ENCODE measurements around the gene PLVAP.

The PLVAP gene

DNA sequence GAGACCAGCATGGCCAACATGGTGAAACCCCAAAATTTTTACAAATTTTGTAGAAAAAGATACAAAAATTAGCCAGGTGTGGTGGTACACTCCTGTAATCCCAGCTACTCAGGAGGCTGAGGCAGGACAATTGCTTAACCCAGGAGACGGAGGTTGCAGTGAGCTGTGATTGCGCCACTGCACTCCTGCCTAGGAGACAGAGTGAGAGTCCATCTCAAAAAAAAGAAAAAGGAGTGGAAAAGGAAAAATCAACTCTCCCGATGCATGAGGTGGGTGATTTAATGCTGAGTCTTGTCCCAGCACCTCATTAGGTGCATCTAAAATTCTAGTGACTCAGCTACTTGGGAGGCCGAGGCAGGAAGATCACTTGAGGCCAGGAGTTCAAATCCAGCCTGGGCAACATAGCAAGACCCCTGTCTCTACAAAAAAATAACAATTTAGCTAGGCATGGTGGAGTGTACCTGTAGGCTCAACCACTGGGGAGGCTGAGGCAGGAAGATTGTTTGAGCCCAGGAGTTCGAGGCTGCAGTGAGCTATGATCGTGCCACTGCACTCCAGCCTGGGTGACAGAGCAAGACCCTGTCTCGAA, 20.0 kb downstream of the PLVAP start:
- DNase-seq (ENCODE audit: low read depth in 2 of 2), result no peak

DNA sequence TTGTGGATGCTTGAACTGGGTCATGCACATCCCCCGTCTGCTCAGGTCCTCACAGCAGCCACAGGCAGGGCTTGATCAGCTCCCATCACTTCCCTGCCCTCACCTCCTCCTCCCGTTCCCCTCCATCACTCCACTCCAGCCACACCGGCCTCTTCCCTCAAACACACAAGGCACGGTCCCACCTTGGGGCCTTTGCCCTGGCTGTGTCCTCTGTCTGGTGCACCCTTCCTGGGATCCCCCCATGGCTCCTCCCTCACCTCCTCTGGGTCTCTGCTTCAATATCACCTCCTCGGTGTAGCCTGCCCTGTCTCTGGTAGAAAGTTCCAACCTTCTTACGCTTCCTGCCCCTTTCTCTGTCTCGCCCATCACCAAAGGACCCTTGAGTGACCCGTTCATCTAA, 23.8 kb downstream of the PLVAP start:
- no peak for DNase-seq (ENCODE audit: low read depth in 2 of 2)

GRCh38 chr19:17352608-17353280, 24.4 kb downstream of the PLVAP start:
- no peak for DNase-seq (ENCODE audit: low read depth in 2 of 2)

DNA sequence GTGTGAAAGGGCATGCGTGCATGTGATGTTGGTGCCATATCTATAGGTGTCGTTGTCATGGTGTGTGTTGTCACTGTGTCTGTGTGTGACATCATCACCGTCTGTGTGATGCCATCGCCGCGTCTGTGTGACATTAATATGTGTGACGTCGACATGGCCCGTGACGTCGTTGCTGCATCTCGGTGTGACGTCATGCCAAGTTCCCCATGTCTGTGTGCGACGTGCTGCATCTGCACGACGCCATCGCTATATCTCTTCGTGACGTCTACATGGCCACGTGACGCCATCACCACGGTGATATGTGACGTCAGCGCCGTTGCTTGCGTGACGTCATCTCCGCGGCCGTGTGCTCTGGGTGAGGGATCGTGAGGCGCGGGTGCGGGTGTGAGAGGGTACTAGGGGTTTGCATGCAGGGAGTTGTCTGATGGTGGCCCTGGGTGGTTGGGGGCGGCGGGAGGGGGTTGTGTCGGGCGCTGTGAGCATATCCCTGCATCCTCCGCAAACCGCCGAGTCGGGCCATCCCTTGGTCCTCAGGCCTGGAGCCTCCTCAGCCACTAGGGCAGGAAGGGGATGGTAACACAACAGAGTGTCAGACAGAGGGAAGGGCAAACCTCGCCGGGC, 25.2 kb downstream of the PLVAP start:
- DNase-seq (ENCODE audit: low read depth in 2 of 2), result no peak

- no peak for DNase-seq (ENCODE audit: low read depth in 2 of 2)
Observed at GRCh38 chr19:17348700-17349099, 28.4 kb downstream of the PLVAP start.

DNA sequence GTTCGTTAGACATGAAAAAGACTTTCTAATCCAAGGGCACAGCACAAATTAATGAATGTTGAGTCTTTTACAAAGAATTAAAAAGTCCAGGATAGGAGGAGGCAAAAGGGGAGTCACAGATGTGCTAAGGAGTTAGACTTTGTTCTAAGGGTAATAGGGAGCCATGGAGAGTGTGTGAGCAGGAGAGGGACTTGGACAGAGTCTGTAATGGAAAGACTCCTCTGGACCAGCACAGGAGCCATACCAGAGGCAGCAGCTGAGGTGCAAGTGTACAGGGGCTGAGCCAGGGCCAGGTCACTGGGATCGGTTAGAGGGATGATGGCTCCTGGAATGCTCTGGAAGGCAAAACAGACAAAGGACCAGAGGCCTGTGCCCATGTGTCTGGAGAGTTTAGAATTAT, 29.3 kb downstream of the PLVAP start:
- DNase-seq (ENCODE audit: low read depth in 2 of 2), result no peak

GRCh38 chr19:17347361-17347760, 29.8 kb downstream of the PLVAP start:
- DNase-seq (ENCODE audit: low read depth in 2 of 2), result no peak

GRCh38 chr19:17346109-17346671, 31.0 kb downstream of the PLVAP start:
- peak; percentile 64 to 73 for DNase-seq (ENCODE audit: low read depth in 2 of 2)

DNA sequence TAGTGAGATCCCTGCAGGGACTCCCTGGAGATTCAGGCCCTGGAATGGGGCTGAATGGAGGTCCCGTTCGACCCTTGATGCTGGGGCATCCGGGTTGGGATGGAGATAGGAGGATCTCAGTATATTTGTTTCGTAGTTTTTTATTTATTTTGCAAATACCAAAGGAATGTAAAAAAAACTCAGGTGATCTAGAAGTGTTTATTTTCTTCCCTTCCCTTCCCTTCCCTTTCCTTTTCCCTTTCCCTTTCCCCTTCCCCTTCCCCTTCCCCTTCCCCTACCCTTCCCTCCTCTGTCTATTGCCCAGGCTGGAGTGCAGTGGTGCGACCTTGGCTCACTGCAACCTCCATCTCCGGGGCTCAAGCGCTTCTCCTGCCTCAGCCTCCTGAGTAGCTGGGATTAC, 35.3 kb downstream of the PLVAP start:
- no peak for DNase-seq (ENCODE audit: low read depth in 2 of 2)

DNA sequence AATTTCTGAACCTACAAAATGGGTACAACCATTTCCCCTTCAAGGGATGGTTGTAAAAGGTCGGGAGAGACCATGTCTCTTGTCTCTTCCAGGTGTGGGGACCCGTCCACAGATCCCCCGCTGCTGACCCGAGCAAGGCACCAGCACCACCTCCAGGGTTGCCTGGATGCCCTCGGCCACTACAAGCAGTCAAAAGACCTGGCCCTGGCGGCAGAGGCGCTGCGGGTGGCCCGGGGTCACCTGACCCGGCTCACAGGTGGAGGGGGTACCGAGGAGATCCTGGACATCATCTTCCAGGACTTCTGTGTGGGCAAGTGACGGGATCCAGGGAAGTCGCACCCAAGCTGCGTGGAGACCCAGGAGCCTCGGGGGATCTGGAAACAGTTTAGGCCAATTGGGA, 35.8 kb downstream of the PLVAP start:
- DNase-seq (ENCODE audit: low read depth in 2 of 2), result no peak

DNA sequence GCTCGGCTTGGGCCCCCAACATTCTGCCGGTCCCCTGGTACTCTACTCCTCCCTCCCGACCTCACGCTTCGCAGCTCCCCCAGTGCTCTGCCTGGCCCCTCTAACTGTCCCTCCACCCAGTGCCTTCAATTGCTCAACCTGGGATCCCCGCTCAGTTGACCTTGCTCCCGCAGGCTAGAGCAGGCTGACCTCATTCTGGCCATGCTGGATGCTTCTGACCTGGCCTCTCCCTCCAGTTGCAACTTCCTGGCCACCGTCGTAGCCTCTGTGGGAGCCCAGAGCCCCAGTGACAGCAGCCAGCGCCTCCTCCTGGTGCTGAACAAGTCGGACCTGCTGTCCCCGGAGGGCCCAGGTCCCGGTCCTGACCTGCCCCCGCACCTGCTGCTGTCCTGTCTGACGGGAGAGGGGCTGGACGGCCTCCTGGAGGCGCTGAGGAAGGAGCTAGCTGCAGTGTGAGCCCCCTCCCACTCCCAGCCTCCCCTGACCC, 36.2 kb downstream of the PLVAP start:
- no peak for DNase-seq (ENCODE audit: low read depth in 2 of 2)

DNA sequence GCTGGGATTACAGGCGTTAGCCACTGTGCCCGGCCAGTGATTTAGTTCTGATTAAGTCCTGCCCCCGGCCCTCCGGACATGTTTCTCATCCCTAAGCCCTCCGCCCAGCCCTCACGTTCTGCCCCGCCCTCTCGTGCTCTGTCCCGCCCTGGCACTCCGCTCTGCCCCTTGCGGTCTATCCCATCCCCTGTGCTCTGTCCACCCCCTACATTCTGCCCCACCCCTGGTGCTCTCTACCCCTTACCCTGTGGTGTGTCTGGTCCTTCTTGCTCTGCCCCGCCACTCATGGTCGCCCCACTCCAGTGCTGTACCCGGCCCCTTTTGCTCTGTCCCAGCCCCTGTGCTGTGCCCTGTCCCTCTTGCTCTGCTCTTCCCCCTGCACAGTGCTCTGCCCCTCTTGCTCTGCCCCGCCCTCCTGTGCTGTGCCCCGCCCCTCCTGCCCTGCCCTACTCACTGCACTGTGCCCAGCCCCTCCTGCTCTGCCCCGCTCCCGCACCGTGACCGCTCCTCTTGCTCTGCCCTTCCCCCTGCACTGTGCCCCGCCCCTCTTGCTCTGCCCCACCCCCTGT, 36.8 kb downstream of the PLVAP start:
- DNase-seq (ENCODE audit: low read depth in 2 of 2), result no peak

- peak in 1 of 2 donors; percentile 64 for DNase-seq (ENCODE audit: low read depth in 2 of 2)
Observed at GRCh38 chr19:17339088-17339741, 37.9 kb downstream of the PLVAP start.

DNA sequence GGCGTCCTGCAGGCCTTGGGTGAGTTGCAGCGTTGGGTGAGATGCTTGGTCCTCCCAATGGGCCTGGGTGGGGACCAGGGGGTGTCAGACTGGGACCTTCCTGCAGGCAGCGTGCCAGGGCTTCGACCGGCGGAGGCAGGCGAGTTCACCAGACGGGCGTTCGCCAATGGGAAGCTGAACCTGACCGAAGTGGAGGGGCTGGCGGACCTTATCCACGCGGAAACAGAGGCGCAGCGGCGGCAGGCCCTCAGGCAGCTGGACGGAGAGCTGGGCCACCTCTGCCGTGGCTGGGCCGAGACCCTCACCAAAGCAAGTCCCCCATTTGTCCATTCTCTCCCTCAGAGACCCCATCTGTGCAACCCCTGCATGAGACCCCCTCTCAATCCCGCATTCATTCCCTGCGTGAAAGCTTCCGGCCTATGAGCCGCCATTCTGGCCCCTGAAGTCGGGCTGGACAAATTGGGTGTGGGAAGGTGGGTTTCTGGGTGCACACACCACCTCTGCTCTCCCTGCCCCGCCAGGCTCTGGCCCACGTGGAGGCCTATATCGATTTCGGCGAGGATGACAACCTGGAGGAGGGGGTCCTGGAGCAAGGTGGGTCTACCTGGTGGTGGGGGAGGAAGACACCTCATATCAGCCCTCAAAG, 38.6 kb downstream of the PLVAP start:
- no peak for DNase-seq (ENCODE audit: low read depth in 2 of 2)

DNA sequence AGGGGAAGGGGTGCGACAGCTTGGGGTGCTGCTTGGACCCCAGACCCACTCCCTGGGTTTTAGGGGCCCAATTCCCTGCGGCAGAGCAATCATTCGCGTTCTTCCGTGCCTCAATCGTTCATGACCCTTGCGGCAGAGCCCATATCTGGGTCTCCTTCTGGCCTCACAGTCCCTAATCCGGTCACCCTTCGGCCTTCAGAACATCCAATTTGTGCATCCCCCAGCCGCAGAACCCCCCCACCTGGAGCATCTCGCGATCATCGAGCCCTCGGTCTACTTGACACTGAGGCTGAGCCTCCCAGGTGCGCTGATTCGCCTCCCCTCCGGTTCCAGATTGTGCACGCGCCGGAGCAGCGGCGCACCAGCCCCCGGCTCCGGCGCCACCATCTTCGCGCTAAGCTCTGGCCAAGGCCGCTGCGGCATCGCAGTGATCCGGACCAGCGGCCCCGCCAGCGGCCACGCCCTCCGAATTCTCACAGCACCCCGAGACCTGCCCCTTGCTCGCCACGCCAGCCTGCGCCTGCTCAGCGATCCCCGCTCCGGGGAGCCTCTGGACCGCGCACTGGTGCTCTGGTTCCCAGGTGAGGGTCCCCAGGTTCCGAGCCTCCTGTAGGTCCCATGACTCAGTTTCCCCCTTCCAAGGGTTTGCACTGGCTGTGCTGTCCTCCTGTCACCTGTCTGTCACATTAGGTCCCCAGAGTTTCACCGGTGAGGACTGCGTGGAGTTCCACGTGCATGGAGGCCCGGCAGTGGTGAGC, 39.3 kb downstream of the PLVAP start:
- peak in 1 of 2 donors; percentile 45 for DNase-seq (ENCODE audit: low read depth in 2 of 2)

GRCh38 chr19:17336872-17337674, 40.1 kb downstream of the PLVAP start, which contains the start of gene GTPBP3:
Gene GTPBP3 (plus strand): TSS chr19:17337553. CDS start chr19:17337612, 59 bp downstream.
- peak; percentile 94 to 96 for DNase-seq (ENCODE audit: low read depth in 2 of 2)

GRCh38 chr19:17335575-17335974, 41.6 kb downstream of the PLVAP start:
- no peak for DNase-seq (ENCODE audit: low read depth in 2 of 2)

GRCh38 chr19:17334414-17335409, 42.4 kb downstream of the PLVAP start, which contains the start of gene ANO8:
Gene ANO8 (minus strand): TSS chr19:17334855. CDS start chr19:17334670, 185 bp downstream.
- peak; percentile 90 to 94 for DNase-seq (ENCODE audit: low read depth in 2 of 2)

Measured in stimulated activated CD8-positive, alpha-beta memory T cell treated with anti-CD3 and anti-CD28 coated beads, Interleukin-2, amount 100 ng/mL, for 48 hours (primary cell).